ENCODE results near the gene GNAZ. TPM values are rescaled to one million over a fixed set of nuclear protein-coding genes. Genes with fewer than 3 reads are reported as not detected.

GNAZ gene
- total RNA-seq, 1 experiment from 2014 or later = 11.1 TPM

DNA sequence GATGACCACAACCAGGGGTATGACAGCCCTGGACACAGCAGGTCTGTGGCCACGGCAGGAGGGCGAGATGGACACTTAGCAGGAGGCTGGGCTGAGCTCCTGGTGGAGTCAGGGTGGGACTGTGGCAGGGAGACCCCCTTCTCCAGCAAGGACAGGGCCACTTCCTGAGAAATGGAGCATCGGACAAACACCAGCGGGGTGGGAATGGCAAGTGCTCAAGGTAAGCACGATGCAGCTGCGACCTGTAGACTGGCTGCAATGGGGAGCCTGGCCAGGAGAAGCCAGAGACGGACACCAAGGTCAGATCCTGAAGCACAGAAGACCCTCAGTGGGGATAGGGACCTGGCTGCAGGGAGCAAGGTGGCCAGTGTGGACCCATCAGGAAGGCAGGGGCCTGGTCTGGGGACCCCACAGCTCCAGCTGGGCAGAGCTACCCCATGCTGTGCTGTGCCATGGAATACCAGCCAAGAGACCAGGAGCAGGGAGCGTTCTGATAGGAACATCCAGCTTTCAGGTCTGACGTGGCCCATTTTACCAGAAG is 42.2 kb downstream of the GNAZ start:
- RAD21 ChIA-PET (ENCODE audit: low non-redundant PET in 1 of 2, low total read pairs in 2 of 2, uncharacterized antibody in 2 of 2, unreplicated experiment in 2 of 2) = no interaction called here
- Histone ChIP-seq H3K4me3 (replicated peaks in 1 of 2; ENCODE audit: low read depth in 1 of 2, low read length in 2 of 2) (no peak overlapping the region), H3K4me1 (ENCODE audit: control insufficient read depth in 1 of 2, insufficient read depth in 2 of 2, low read length in 2 of 2) (peaks cover 0 to 6% of the 10 kb centered on the region in 2 experiments; a peak in 1 of 4 replicates), H2AFZ (ENCODE audit: low read depth, low read length, poor library complexity, severe bottlenecking) (no peak overlapping the region), H3K9ac (ENCODE audit: low read length) (no peak overlapping the region), H3K27me3 (ENCODE audit: insufficient read depth, low read length) (no peaks in the 10 kb centered on the region), H3K9me2 (ENCODE audit: insufficient read depth) (no peaks in the 10 kb centered on the region), H3K79me2 (ENCODE audit: insufficient read depth, low read length) (no peaks in the 10 kb centered on the region), H3K27ac (ENCODE audit: low read depth, low read length) (no peak overlapping the region), H3K36me3 (ENCODE audit: control insufficient read depth in 1 of 2, insufficient read depth in 2 of 2, low read length in 2 of 2) (no peaks in the 10 kb centered on the region), H4K20me1 (ENCODE audit: insufficient read depth) (no peaks in the 10 kb centered on the region), H3K4me2 (ENCODE audit: low read length) (no peak overlapping the region), H3K9me3 (ENCODE audit: control insufficient read depth in 1 of 2, insufficient read depth in 1 of 2, low read depth in 1 of 2, low read length in 2 of 2) (no peaks in the 10 kb centered on the region)
- POLR2A ChIA-PET = no interaction called here
- intact Hi-C loops (cut with micrococcal nuclease) = no loop called here
- ATAC-seq (no peak), DNase-seq (ENCODE audit: low read depth, low spot score) (no peak)
- BruUV-seq (replicated peaks) = no TSS peak
- CTCF ChIA-PET = no interaction called here
- TF ChIP-seq POLR2A (IDR thresholded peaks at IDR 0.05; ENCODE audit: borderline replicate concordance, extremely low read depth, insufficient read depth, insufficient read length) = no peak
- no peak for TF ChIP-seq TCF7L2 (IDR thresholded peaks at IDR 0.05; ENCODE audit: borderline replicate concordance, extremely low read depth, insufficient read depth, insufficient read length)
- TF ChIP-seq SP1 (IDR thresholded peaks at IDR 0.05; ENCODE audit: low read depth) = no peak
- TF ChIP-seq, protein P1, sequence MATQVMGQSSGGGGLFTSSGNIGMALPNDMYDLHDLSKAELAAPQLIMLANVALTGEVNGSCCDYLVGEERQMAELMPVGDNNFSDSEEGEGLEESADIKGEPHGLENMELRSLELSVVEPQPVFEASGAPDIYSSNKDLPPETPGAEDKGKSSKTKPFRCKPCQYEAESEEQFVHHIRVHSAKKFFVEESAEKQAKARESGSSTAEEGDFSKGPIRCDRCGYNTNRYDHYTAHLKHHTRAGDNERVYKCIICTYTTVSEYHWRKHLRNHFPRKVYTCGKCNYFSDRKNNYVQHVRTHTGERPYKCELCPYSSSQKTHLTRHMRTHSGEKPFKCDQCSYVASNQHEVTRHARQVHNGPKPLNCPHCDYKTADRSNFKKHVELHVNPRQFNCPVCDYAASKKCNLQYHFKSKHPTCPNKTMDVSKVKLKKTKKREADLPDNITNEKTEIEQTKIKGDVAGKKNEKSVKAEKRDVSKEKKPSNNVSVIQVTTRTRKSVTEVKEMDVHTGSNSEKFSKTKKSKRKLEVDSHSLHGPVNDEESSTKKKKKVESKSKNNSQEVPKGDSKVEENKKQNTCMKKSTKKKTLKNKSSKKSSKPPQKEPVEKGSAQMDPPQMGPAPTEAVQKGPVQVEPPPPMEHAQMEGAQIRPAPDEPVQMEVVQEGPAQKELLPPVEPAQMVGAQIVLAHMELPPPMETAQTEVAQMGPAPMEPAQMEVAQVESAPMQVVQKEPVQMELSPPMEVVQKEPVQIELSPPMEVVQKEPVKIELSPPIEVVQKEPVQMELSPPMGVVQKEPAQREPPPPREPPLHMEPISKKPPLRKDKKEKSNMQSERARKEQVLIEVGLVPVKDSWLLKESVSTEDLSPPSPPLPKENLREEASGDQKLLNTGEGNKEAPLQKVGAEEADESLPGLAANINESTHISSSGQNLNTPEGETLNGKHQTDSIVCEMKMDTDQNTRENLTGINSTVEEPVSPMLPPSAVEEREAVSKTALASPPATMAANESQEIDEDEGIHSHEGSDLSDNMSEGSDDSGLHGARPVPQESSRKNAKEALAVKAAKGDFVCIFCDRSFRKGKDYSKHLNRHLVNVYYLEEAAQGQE (IDR thresholded peaks at IDR 0.05; ENCODE audit: low read depth) = no peak
- TF ChIP-seq, protein P2, sequence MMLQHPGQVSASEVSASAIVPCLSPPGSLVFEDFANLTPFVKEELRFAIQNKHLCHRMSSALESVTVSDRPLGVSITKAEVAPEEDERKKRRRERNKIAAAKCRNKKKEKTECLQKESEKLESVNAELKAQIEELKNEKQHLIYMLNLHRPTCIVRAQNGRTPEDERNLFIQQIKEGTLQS (IDR thresholded peaks at IDR 0.05) = no peak
- TF ChIP-seq SRF (IDR thresholded peaks at IDR 0.05; ENCODE audit: low read depth) = no peak
- no peak for TF ChIP-seq ZFX (IDR thresholded peaks at IDR 0.05)
- no peak for TF ChIP-seq RAD21 (IDR thresholded peaks at IDR 0.05; ENCODE audit: low read depth)
- no peak for TF ChIP-seq EZH2 (IDR thresholded peaks at IDR 0.05)
- no peak for TF ChIP-seq YY1 (IDR thresholded peaks at IDR 0.05; ENCODE audit: extremely low read depth, insufficient replicate concordance, low read depth, low read length)
- no peak for TF ChIP-seq JUND (IDR thresholded peaks at IDR 0.05)
- TF ChIP-seq EGR1 (IDR thresholded peaks at IDR 0.05; ENCODE audit: low read depth) = no peak
- no peak for TF ChIP-seq POLR2AphosphoS5 (IDR thresholded peaks at IDR 0.05; ENCODE audit: low read depth, low read length)
- TF ChIP-seq SIN3A (IDR thresholded peaks at IDR 0.05; ENCODE audit: low read depth) = no peak

All from HCT116 (cell line).